ENCODE measurements around the gene IGF1.

DNA sequence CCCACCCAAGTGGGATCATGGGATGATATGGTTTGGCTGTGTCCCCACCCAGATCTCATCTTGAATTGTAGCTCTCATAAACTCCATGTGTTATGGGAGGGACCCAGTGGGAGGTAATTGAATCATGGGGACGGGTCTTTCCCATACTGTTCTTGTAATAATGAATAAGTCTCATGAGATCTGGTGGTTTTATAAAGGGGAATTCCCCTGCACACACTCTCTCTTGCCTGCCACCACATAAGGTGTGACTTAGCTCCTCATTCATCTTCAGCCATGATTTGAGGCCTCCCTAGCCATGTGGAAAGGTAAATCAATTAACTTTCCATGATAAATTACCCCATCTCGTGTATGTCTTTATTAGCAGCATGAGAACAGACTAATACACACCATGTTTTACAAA, 109.2 kb downstream of the IGF1 start:
- TF ChIP-seq, protein P1, sequence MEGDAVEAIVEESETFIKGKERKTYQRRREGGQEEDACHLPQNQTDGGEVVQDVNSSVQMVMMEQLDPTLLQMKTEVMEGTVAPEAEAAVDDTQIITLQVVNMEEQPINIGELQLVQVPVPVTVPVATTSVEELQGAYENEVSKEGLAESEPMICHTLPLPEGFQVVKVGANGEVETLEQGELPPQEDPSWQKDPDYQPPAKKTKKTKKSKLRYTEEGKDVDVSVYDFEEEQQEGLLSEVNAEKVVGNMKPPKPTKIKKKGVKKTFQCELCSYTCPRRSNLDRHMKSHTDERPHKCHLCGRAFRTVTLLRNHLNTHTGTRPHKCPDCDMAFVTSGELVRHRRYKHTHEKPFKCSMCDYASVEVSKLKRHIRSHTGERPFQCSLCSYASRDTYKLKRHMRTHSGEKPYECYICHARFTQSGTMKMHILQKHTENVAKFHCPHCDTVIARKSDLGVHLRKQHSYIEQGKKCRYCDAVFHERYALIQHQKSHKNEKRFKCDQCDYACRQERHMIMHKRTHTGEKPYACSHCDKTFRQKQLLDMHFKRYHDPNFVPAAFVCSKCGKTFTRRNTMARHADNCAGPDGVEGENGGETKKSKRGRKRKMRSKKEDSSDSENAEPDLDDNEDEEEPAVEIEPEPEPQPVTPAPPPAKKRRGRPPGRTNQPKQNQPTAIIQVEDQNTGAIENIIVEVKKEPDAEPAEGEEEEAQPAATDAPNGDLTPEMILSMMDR (IDR thresholded peaks at IDR 0.05): no peak
- no peak for TF ChIP-seq EP300 (IDR thresholded peaks at IDR 0.05)
